Iris pigment epithelial cell (primary cell): ENCODE data around the gene PCDH1.

Experiments
- DNase-seq: peaks from one replicate; pipeline ENCODE4 v3.0.0-alpha.2; 2011; ENCODE audit warnings: low read depth

Gene PCDH1

DNA sequence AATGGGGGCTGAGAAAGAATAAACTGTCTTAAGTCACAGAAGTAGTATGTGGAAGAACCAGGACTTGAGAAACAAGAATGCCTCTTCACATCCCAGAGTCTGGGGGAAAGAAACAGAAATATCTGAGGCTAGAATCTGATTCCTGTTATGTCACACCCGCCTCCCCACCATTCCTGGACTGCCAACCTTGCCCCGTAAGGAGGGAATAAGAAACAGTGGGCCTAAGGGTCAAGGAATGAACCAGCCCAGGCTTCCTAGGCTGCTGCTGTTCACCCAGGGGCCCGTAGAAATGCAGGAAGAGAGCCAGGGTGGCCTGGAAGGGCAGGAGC lies 4.3 kb downstream of the PCDH1 start:
- DNase-seq, result no peak

- no peak for DNase-seq
These were observed 5.5 kb downstream of the PCDH1 start for GRCh38 chr5:141872496-141873356.

GRCh38 chr5:141871870-141872269 lies 6.3 kb downstream of the PCDH1 start:
- no peak for DNase-seq

GRCh38 chr5:141870871-141871270 lies 7.3 kb downstream of the PCDH1 start:
- peak; percentile 16 for DNase-seq

- DNase-seq, result no peak
These were observed 8.0 kb downstream of the PCDH1 start for GRCh38 chr5:141870228-141870627.

DNA sequence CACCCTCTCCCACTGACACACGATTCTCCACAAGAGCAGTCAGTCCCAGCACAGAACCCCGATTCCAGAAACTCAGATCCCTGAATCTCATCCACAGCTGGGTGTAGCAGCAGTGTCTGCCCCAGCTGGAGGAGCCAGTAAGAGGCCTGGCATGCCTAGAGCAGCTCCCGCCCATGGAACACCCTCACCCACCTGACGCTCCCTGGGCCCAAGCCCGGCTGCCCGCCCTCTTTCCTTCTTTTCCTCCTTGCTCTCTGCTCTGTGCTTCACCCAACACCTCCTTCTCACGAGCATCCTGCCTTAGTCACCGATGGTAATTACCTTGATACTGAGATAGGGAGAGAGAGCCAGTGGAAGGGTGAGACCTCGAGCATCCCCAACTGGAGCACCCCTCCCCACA lies 8.7 kb downstream of the PCDH1 start:
- DNase-seq, result no peak

GRCh38 chr5:141869040-141869439 lies 9.2 kb downstream of the PCDH1 start:
- DNase-seq, result no peak

GRCh38 chr5:141868541-141868940 lies 9.7 kb downstream of the PCDH1 start:
- no peak for DNase-seq

GRCh38 chr5:141867651-141868050 lies 10.6 kb downstream of the PCDH1 start:
- DNase-seq, result no peak

DNA sequence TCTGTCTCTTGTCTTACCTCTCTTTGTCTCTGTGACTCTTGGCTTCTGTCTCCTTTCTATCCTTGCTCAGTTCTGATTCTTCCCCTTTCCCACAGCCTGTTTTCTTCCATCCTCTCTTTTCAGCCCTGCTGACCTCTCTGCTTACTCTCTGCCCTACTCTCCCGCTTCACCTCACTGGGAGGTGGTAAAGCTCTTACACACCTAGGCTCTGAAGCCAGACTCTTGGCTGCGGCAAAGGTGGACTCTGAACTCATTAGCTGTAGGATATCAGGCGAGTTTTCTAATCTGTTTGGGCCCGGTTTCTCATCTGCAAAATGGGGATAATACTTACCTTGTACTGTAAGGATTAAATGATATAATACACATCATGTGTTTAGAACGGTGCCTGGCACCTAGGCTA lies 11.1 kb downstream of the PCDH1 start:
- DNase-seq, result no peak

- no peak for DNase-seq
These were observed 12.1 kb downstream of the PCDH1 start for GRCh38 chr5:141866096-141866495.

- DNase-seq, result no peak
These were observed 12.8 kb downstream of the PCDH1 start for GRCh38 chr5:141865406-141865805.

- DNase-seq, result no peak
These were observed 13.5 kb downstream of the PCDH1 start for GRCh38 chr5:141864371-141865370.

- no peak for DNase-seq
These were observed 14.5 kb downstream of the PCDH1 start for GRCh38 chr5:141863569-141864178.

DNA sequence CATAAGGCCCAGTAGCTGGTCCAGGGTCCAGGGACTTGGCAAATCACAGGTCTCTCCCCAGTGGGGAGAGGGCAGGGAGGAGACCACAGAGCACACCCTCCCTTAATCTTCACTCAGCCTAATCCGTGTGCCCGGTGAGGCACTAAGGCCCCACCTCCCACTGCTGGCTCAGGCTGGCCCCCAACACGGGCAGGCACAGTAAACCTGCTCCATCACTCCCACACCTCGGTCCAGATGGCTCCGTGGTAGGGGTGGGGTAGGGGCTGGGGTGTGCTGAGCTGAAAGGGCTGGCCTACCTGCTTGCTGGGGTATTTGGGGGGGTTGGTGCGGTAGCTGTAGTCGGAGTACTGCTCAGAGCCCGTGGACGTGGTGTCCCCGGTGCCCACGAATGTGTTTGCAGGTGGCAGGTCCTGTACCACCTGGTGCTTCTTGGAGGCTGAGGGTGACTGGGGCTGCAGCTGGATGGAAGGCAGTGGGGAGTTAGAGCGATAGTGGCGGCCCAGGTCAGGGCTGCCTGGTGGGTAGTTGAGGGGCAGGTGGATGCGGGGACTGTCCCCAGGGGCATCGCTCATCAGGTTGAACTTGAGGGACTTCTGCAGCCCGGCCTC lies 15.2 kb downstream of the PCDH1 start:
- no peak for DNase-seq

- DNase-seq, result no peak
These were observed 17.0 kb downstream of the PCDH1 start for GRCh38 chr5:141861194-141861593.

DNA sequence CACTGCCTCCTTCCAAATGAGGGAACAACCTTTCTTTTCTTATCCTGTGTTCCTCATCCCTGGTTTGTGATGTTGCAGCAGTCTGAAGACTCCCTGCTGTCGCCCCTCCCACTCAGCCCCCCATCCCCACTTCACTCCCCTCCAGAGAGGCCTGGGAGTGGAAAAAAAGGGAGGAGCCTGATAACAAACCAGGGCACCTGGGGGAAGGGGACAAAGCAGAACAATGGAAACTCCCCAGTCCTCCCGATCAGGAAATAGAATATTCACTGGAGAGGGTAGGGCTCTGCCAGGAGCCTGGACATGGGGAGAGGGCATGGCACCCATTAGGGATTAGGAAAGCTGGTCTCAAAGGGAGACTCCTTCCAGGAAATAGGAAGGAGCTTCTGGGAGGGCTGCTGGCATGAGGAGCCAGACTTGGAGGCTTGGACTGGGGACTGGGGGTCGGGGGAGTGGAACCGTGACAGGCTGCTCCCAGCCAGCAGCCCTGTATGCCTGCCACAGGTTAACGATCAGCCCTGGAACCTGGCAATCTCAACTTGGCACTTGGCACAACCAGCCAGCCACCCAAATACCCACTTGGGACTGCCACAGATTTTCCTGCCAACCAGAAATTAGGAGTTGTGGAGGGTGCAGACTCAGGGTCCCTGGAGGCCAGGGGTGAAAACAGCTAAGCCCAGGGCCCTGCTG lies 20.0 kb downstream of the PCDH1 start:
- DNase-seq, result no peak

- DNase-seq, result no peak
These were observed 21.0 kb downstream of the PCDH1 start for GRCh38 chr5:141857226-141857625.

DNA sequence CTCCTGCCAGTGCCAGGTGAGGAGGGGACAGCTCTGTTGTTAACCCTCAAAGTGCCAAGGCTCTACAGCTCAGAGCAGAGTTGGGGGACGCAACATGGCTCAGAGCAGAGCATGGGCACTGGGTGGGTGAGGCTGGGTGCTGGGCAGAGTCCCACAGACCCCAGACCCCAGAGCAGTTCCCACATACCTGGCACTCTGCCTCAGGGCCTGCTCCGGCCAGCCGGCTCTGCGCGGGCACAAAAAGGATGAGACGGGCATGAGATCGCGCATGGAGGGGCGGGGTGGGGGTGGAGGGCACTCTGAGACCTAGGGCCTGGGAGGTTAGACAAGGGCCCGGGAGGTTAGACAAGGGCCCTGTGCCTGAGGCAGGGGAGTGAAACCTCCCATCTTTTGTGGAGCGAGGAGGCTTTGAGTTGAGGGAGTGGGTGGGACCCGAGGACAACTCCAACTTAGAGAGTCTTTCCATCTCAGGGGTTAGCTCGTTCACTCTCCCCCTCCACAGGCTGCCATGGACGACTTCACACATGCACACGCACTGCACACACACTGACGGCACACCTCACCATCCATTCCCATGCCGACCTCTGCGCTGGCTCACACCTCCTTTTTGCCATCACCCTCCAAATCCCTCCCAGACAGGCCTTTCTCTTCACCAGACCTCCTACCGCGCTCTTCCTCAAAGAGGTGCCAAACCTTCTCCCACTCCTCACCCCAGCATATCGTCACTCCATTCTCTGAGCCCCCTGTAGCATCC lies 22.0 kb downstream of the PCDH1 start:
- DNase-seq, result no peak

DNA sequence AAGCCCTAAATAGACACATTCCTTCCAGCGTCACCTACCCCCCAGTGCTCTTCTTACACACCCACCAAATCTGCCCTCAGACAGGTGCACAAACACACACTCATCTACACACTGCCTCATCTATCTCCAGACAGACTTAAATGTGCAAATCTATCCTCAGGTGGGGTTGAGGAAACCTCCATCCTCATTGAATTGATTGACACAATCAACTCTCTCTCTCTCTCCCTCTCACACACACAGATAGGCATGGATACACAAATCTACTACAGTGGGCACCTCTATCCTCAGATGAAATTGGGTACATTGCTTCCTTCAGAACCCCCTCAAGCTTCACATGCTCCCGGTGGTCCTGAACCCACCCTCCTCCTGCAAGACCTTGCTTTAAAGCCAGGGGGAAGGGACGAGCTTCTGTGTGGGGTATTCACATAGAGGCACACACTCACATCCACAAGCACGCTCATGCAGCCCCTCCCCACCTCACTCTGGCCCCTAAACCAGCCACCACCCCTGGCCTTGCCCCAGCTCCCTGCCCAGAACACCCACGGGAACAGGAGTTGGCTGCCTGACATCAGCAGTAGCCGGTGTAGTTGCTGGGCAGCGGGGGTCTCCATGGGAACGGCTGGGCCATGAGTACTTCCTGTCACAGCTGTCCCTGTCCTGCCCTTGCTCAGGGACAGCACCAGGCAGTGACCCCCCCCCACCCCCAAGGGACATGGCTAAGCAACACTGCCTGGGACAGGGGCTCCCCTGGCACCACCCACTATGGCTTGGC lies 22.8 kb downstream of the PCDH1 start:
- no peak for DNase-seq
